Activated CD8-positive, alpha-beta memory T cell treated with anti-CD3 and anti-CD28 coated beads for 48 hours (primary cell): ENCODE results near the gene ACTG1.

Experiments used
- DNase-seq, 3 experiments: peaks; one replicate each; pipeline ENCODE4 v3.0.0-alpha.2; 2020; ENCODE audit warnings: low read depth in 2 of 3, low spot score in 2 of 3

The ACTG1 gene

DNA sequence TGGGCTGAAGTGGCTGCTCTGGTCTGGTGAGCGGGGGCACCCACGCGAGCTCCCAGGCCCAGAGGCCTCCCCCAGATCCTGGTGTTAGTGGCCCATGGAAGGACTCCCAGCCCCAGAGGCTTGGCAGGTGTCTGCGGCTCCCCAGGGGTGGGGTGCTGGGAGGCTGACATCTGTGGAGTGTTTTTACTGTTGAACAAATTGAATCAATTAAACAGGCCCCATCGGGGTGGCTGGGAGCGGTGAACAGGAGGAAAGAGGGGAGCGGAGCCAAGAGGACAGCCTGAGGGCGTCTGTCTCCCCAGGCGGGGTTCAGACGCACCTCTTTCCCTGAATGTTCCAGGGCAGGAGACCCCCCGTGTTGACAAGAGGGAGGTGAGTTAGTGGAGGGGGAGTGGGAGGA is 29.9 kb downstream of the ACTG1 start:
- no peak for DNase-seq

DNA sequence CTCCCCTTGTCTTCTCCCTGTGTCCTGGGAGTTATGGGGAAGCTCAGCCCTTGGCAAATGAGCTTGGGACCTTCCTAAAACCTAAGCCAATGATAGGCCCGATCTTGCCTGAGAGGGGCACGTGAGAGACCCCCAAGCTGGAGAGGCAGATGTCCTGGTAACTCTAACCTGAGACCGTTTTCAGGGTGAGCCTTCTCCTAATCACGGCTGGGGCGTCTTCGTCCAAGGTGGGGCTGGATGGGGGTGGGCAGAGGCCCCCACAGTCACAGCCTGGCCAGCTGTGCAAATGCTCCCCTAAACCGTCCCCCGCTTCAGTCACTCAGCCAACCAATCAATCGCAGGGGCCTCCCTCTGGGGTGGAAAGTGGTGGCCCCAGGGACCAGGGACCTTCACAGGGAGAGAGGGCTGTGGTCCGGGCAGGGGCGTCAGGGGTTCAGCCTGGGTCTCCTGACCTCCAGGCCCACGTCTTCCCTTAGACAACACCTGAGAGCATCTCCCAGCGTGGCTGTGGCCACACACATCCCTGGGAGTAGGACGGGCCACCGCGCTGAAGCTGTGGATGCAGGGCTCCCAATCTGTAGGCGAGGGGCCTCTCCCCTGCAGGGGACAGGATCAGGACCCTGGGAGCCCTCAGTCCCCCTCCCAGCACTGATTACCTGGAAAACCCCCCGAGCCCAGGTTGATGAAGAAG is 30.6 kb downstream of the ACTG1 start:
- no peak for DNase-seq

DNA sequence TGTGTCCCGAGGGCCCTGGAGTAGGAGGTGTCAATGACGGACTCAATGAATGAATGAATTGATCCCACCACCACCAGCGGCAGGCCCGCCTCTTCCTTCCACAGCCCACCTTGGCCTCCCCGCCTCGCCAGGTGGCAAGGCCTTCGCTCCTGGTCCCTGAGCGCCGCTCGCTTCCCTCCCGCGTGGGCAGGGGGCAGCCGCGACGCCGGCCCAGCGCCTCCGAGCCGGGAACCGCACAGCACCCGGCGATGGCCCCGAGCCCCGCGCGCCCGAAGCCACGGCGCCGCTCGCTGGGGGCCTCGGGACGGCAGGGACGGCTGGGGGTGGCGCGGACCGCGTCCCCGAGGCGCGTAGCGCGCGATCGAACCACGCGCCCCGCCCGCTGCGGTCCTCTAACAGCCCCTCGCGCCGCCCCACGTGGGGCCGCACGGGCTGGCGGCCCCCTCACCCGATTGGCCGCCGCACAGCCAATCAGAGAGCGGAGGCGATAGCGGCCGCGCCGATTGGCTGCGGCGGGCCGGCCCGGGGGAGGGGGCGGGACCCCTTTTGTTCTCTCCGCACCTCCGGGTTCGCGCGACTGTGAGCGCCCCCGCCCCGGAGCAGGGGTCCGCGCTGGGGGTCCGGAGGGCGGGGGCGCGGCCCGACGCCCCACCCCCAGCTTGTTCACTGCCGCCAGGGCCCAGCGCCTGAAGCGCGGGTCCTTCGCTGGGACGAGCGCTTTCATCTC is 31.4 kb downstream of the ACTG1 start:
- no peak for DNase-seq

DNA sequence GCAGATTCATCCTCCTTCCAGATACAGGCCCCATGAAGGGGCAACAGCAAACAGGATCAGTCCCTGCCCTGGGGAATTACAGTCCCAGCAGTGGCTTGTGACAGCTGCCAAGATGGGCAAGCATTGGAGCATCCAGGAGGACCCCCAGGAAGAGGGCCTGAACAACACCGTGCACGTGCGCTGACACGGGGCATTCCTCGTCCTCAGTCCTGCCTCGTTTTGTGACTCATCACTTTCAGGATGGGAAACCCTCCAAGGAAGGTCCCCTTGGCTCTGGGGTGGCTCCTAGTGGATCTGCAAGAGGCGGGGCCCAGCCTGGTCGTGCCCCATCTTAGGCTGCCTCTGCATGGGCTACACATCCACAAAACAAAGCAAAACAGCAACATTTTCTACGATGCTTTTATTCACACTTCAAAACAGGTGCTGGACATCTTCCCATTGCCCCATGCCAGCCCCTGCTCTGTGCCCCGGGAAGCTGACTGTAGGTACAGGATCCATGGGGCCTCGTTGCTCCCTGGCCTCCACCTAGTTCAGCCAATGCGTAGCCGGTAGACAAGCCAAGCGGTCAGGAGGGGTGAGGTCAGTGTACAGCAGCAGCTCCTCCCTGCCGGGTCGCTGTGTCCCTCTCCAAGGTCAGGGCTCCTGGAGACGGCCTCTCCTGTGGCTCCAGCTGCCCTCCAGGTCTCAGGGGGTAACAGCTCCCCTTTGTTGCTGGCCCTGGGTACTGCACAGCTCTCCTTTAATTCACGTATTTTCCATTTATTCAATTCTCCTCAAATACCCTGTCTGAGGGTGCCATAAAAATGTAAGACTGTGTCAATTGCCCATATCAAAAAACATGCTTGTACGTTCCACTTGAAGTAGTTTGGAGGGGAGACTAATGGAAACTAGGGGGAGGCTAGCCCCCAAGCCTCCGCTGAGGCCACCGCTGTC is 32.2 kb downstream of the ACTG1 start:
- DNase-seq: no peak

DNA sequence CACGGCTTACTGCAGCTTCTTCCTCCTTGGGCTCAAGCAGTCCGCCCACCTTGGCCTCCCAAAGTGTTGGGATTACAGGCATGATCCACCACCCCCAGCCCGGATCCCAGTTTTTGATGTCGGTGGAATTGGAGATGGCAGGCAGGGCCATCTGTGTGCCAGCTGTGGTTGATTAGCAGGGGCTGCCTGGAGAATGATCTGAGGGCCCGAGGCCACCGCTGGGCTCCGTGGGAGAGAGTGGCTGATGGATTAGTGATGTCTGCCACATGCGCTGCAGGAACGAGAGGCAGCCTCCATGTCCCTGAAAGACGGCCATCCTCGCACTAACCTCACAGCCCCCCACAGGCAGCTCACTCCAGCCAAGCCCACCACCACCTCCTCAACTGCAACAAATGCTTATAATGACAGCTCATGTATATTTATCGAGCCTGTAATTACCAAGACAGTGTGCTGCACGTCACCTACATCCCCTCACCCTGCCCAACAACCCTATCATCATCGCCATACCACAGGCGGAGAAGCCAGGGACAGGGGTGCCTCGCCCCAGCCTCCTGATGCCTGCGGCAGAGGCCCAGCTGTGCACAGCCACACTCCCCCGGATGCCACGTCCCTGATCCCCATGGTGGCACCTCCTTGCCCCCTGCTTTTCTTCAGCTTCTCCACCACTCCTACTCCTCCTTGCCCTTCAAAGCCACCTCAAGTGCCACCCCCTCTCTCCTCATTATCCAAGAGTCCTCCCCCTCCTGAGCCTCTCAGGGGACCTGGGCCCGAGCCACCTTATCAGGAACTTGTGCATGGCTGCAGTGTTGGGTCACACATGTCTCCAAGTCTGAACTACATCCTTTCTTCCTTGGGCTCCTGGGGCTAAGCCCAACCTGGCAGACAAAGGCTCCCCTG is 33.2 kb downstream of the ACTG1 start:
- DNase-seq: no peak

DNA sequence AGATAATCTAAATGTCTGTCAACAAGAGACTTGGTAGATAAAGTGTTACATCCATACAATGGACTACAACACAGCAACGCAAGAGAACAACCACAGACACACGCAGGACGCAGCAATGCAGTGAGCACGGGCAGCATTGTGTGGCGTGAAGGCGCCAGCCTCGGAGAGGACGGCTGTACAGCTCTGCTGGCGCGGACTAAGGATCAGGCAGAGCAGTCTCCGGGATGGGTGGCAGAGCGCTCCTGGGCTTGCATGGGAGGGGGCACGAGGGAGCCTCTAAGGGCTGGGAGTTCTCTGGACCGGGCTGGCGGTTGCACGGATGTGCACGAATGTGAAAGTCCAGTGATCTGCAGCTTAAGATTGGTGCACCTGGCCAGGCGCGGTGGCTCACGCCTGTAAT is 34.5 kb downstream of the ACTG1 start:
- DNase-seq: no peak

DNA sequence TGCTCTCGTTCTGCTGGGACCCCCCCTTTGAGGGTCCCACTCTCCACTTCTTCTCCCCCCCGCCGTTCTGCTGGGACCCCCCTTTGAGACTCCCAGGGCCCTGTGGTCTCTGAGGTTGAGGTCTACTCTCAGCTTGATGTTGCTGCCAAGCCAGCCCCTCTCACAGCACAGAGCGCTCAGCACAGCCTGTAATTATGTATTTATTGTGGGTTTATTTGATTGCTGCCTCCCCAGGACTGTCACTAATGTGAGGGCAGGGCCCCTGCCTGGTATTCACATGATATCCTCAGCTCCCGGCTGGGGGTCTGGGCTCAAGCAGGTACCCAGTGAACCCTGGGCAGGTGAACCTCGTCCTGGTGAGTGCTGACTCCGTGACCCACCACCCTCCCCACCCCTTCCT is 35.4 kb downstream of the ACTG1 start:
- DNase-seq: no peak

DNA sequence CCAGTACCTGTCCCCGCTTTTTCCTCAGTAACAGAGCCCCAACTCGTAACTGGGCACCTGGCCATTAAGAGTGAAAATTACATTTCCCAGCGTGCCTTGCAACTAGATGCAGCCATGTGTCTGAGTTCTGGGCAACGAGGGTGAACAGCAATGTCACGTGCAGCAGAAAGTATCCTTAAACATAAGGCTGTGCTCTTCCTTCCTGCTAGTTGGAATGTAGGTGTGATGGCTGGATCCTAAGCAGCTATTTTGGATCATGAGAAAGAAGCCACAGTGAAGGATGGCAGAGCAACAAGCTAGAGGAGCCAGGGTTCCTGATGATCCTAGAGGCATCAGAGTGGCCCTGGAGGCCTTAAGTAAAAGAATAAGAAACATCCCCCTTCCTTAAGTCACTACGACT is 36.0 kb downstream of the ACTG1 start:
- DNase-seq: no peak

DNA sequence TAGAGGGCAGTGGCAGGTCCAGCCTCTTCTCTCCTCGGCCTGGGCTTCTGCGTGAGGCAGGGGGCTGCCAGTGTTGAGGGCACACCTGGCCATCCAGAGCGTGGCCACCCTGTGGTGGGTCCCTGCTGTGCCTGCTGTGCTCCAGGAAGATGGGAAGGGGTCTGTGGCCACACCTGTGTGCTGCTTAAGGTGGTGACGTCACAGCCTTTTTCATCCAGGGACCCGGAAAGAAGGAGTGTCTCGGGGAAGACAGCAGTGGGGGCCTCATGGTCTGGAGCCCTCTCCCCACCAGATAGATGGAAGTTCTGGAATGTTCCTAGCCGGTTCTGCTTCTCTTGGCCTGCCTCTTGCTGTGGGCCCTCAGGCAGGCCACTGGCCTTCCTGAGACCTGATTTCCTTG is 36.5 kb downstream of the ACTG1 start:
- no peak for DNase-seq

DNA sequence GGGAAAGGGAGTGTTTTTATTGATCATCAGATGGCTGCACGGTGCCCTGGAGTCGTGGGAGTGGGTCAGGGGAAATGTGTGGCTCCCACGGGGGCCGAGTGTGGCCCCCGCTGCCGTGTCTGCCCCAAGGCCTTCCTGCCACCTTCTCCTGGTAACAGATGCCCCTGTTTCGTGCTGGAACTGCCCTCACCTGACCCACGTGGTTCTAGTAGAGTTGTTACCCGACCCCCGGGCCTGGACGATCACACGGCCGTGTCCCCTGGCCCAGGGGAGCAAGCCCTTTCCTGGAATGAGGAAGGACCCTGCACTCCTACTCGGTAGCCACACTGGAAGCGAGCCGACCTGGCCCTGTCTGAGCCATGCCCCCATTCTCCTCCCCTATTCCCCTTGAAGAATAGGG is 37.6 kb downstream of the ACTG1 start:
- no peak for DNase-seq

DNA sequence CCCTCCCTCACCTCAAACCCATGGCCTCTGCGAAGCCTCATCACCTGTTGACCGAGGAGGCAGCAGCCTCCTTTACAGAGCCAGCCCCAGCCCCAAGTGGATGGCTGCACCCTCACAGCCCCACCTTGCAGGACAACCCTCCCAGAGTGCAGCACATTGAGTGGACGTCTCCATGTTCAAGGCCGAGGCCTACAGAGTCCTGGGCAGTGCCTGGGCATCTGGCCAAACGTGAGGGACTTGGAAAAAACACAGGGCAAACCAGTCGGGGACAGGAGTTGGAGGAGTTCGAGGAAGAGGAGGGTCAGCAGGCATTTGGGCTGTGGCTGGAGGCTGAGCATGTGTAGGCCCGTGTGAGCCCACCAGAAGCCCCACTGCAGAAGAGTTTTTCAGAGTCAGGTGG is 39.6 kb downstream of the ACTG1 start:
- no peak for DNase-seq

DNA sequence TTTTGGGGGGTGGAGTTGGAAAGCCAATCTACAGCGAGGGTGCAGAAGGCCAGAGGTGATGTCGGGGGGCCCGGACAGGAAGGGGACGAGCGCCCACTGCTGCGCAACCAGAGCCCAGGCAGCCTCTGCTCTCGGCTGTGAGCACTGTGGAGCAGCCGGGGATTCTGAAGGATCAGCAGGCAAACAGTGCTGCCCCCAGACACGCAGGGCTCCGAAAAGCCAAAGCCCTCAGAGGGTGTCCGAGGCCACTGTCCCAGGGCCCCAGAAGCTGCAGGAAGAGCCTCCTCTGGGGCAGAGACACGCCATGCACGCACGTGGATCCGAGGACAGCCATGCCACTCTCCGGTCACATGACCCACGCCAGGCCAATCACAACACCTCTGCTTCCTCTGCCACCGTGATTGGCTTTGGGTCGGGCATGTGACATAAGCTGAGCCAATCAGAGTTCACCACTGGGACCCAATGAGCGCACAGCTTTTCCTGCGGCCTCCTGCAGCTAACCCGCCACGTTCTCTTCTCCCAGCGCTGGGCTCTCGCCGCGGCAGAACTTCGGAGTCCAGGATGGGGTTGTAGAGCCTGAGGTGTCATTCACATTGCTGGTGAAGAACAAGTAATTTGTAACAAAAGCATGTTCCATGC is 40.7 kb downstream of the ACTG1 start:
- no peak for DNase-seq

DNA sequence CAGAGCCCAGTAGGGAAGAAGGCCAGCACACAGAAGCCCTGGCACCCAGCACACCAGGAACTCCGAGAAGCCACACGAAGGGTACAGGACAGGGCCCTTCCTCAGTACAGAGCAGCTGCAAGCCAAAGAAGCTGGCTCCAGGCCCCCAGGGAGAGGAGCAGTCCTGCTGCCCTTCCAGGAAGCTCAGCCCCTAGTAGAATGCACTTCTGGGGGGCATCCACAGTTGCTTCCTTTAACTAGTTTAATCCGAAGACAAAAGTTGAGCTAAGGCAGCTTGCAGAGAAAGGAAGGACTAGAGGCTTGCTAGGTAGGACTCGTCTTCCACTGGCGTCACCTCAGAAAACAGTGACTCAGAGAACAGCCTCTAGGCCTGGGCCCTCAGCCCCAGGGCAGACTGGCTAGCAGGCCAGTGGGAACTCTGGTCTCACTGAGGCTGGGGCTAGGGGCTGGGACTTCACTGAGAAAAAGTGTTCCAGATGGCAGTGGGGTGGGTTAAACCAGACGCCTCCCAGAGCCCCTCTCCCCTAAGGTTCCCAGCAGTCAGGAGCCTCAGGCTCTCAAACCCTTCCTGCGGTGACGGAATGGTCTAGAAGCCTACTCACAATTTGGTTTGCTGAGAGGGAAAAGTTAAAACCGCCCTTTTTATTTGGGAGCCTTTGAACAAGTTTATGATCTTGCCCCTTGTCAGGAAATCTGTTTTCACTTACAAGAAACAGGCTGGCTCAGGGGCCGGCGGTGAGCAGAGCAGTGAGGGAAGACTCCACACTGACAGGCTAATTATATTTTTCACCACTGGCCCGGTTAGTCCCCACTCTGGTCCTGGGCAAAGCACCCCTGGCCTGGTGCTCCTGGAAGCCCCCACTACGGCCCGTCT is 41.4 kb downstream of the ACTG1 start:
- no peak for DNase-seq

DNA sequence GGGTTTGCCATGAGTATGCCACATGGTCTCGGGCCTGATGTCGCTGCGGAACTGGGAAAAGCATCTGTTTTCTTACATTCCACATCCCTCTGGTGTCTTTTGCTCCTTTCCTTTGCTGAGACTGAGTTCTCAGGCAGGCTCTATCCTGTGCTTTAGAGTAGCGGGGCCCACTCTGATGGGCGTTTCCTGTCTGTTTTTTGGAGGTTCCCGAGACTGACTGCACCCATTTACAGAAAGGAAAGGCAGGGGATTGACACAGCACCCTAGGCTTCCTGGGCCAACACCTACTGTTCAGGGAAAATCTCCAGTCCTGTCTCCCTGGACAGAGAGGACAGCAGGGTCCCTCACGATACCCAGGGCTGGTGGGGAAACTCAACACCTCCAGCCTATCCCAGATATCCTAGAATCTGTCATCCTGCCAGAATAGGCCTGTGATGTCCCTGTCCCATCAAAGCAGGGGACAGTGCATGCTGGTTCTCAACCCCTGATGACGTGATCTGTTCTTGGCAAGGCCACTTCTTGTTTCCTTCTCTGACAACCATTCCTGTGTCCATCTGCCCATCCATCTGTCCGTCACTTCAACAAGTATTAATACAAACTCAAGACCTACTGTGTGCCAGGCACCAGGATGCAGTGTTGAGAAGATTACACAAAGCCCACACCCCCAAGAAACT is 42.2 kb downstream of the ACTG1 start:
- no peak for DNase-seq

DNA sequence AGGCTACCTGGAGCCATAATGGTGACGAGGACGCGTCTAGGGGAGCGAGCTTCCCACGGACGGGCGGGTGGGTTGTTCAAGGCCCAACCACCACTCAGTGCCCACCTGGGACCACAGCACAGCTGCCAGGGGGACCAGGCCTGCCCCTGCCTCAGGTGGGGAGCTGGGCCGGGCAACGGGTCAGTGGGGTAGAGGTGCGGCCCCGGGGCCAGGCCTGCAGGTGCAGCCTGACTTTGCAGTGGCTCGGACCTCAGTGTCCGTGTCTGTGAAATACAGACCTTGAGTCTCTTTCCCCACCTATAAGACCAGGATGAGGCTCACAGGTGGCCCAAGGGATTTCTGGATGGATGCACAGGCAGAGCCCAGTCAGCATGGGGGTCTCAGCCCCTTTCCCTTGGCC is 43.3 kb downstream of the ACTG1 start:
- no peak for DNase-seq

DNA sequence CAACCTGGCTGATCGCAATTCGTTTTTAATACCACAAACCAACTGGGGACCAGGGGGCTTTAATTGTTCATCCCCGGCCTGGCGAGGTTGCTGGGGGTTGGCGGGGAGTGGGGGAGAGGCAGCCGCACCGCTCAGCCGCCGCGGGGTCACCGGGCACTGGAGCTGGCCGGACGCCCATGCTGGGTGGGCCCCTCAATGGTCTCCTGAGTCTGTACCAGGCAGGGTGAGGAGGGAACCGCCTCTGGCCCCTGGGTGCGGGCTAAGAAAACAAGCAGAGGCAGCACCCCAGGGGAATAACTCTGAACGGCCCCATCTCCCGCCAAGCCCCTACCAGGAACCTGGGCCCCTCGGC is 43.9 kb downstream of the ACTG1 start:
- no peak for DNase-seq

DNA sequence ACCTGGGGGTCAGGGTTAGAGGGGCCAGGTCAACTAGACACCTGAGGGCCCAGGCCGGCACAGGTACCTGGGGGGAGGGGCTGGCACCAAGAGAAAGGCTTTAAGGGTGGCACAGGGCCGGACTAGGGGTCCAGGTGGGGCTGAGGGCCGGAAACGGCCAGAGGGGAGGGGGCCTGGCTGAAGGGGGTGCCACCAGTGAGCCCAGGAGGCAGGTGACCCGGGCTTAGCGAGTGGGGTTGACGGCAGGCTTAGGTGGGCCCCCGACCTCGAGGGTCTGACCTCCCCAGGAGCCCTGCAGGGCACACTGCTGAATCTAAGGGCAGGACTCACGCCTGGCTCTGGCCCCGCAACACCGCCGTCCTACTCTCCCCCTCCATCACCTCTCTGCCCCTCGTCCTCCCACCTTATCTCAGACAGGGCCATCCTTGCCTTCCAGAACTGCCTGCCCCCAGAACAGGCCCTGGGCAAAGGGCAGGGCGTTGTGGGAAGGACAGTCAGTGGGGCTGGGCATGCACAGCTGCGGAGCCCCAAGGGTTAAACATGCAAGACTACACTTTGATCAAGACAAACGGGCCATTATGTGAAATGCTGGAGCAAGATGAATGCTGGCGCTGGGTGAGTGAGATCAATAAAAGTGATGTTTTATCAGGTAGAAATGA is 44.4 kb downstream of the ACTG1 start:
- no peak for DNase-seq
